OCI-LY3 (cell line): ENCODE results near the gene DIAPH2.

Source experiments
- CTCF ChIP-seq: fragments of 200-600, 300-600 bp; sonication (generic); IDR thresholded peaks from 2 replicates; pipeline ENCODE4 v1.5.1; 2014; ENCODE audit warnings: antibody characterized with exemption, low read length, low read depth
- EZH2phosphoT487 ChIP-seq: fragments of 200-600 bp; shearing (Covaris generic); IDR thresholded peaks from 2 replicates; pipeline ENCODE4 v1.6.1; 2018; ENCODE audit warnings: antibody characterized with exemption, mixed run types, low read depth

- TF ChIP-seq CTCF (no peak), EZH2phosphoT487 (no peak)
Measured at GRCh38 chrX:96722781-96723180, 38.1 kb downstream of the DIAPH2 start.
